Prostate gland (tissue), 2 donors: Measurements from ENCODE around the gene SMIM14. TPM values are rescaled to one million over a fixed set of nuclear protein-coding genes. Genes with fewer than 3 reads are reported as not detected.
"Not testable (repeated sequence)": the region's sequence is repeated elsewhere in the genome, so short reads cannot be mapped to it uniquely, and the experiment has no call there.

Source experiments
- DNase-seq: peaks from one replicate; pipeline ENCODE4 v3.0.0-alpha.2; 2019; ENCODE audit warnings: low spot score
- H3K27ac ChIP-seq, 2 donors: fragments of 200-600 bp; sonication (generic); 2 replicates each; pipeline ENCODE4 v1.5.1; 2017 to 2019
- H3K27me3 ChIP-seq: fragments of 200-600 bp; sonication (generic); replicated peaks from 2 replicates; pipeline ENCODE4 v1.5.1; 2019; ENCODE audit not compliant: insufficient read depth
- H3K36me3 ChIP-seq, 2 donors: fragments of 200-600 bp; sonication (generic); 1 replicate in 1 of 2; 2 replicates in 1 of 2; pipeline versions ENCODE4 v1.5.1 to v1.8.1; 2017 to 2019
- H3K4me1 ChIP-seq: fragments of 200-600 bp; sonication (generic); replicated peaks from 2 replicates; pipeline ENCODE4 v1.5.1; 2019
- H3K4me3 ChIP-seq, 2 donors: fragments of 200-600 bp; sonication (generic); 2 replicates each; pipeline ENCODE4 v1.5.1; 2017 to 2019
- H3K9me3 ChIP-seq: fragments of 200-600 bp; sonication (generic); 2 replicates; pipeline ENCODE4 v1.5.1; 2017
- CTCF ChIP-seq, 4 experiments: fragments of 200-600 bp in 2 of 4; fragments of 450-650 bp in 2 of 4; sonication (generic) in 2 of 4; IDR thresholded peaks; 1 replicate in 3 of 4; 2 replicates in 1 of 4; pipeline ENCODE4 v1.5.1; 2016 to 2019; ENCODE audit warnings: antibody characterized with exemption in 4 of 4, mild to moderate bottlenecking in 2 of 4, moderate library complexity in 2 of 4
- POLR2A ChIP-seq: fragments of 450-650 bp; IDR thresholded peaks from one replicate; pipeline ENCODE4 v1.6.1; 2016; ENCODE audit warnings: antibody characterized with exemption, mild to moderate bottlenecking
- POLR2AphosphoS5 ChIP-seq: sonication (generic); formaldehyde crosslinking; IDR thresholded peaks from one replicate; pipeline ENCODE4 v1.6.1; 2017; ENCODE audit warnings: antibody characterized with exemption
- WGBS: methylation state at CpG from one replicate; pipeline ENCODE4 v1.1.5; 2018; 5-methylcytosine and 5-hydroxymethylcytosine counted together
- intact Hi-C: fragments of 100-400 bp; cut with DNase I; formaldehyde crosslinking; loops from one replicate; pipeline ENCODE4 v1.14.2; 2022
- total RNA-seq, 2 donors: library from RNA; depleted of rRNA; stranded (reverse); fragments of >200 nt; gene quantifications; one replicate each; pipeline ENCODE4 v1.1.0, GENCODE V29; 2016

SMIM14 gene
- total RNA-seq, 2 donors from 2014 or later: 36.1 to 101 TPM

GRCh38 chr4:39544580-39545315 is 93.9 kb downstream of the SMIM14 start:
- no peak for TF ChIP-seq POLR2AphosphoS5
- TF ChIP-seq CTCF (IDR thresholded peaks at IDR 0.05): no peak
- TF ChIP-seq POLR2A: no peak
- H3K4me1 ChIP-seq: peaks cover 8% of the 10 kb centered on the region
- no peak overlapping the region for H3K4me3 ChIP-seq
- intact Hi-C loops: no loop called here
- no peak for DNase-seq
- H3K9me3 ChIP-seq: no peaks in the 10 kb centered on the region
- H3K27ac ChIP-seq: peak overlapping the region; percentile 57 to 69
- no peaks in the 10 kb centered on the region for H3K27me3 ChIP-seq
- H3K36me3 ChIP-seq: no peaks in the 10 kb centered on the region
- 11% methylated on average over 1 of the region's 1 CpG for WGBS

GRCh38 chr4:39544080-39544479 is 94.6 kb downstream of the SMIM14 start:
- H3K9me3 ChIP-seq, intact Hi-C loops, H3K4me3 ChIP-seq, H3K27me3 ChIP-seq, H3K4me1 ChIP-seq, H3K36me3 ChIP-seq: not testable (repeated sequence)
- peak overlapping the region; percentile 57 to 69 for H3K27ac ChIP-seq
- DNase-seq: peak; percentile 72
- 46% methylated on average over 4 of the region's 4 CpGs for WGBS
- TF ChIP-seq POLR2AphosphoS5: peak; percentile 72

GRCh38 chr4:39543034-39543433 is 95.6 kb downstream of the SMIM14 start:
- no peaks in the 10 kb centered on the region for H3K27me3 ChIP-seq
- 39% methylated on average over 5 of the region's 5 CpGs for WGBS
- DNase-seq: no peak
- no peak for TF ChIP-seq POLR2AphosphoS5
- TF ChIP-seq POLR2A: no peak
- TF ChIP-seq CTCF (IDR thresholded peaks at IDR 0.05): no peak
- intact Hi-C loops: no loop called here
- no peaks in the 10 kb centered on the region for H3K9me3 ChIP-seq
- H3K4me1 ChIP-seq: peaks cover 3% of the 10 kb centered on the region
- peak overlapping the region in 1 of 2 donors; percentile 2 for H3K4me3 ChIP-seq
- peak overlapping the region; percentile 57 to 69 for H3K27ac ChIP-seq
- no peaks in the 10 kb centered on the region for H3K36me3 ChIP-seq

- Histone ChIP-seq H3K4me3 (peak overlapping the region in 1 of 2 donors; percentile 2), H3K27ac (peak overlapping the region; percentile 57 to 69), H3K4me1 (peaks cover 3% of the 10 kb centered on the region), H3K27me3 (no peaks in the 10 kb centered on the region), H3K36me3 (no peaks in the 10 kb centered on the region), H3K9me3 (no peaks in the 10 kb centered on the region)
- no peak for DNase-seq
- WGBS: 29% methylated on average over 4 of the region's 4 CpGs
- TF ChIP-seq POLR2A (no peak), CTCF (IDR thresholded peaks at IDR 0.05) (no peak), POLR2AphosphoS5 (no peak)
- intact Hi-C loops: no loop called here
Measured at GRCh38 chr4:39542611-39543012, 96.1 kb downstream of the SMIM14 start.

- intact Hi-C loops: no loop called here
- Histone ChIP-seq H3K27me3 (no peaks in the 10 kb centered on the region), H3K36me3 (no peaks in the 10 kb centered on the region), H3K4me1 (peaks cover 3% of the 10 kb centered on the region), H3K27ac (peak overlapping the region; percentile 57 to 69), H3K9me3 (no peaks in the 10 kb centered on the region), H3K4me3 (peak overlapping the region in 1 of 2 donors; percentile 2)
- peak; percentile 57 for DNase-seq
- TF ChIP-seq POLR2AphosphoS5: peak; percentile 46
- TF ChIP-seq CTCF (IDR thresholded peaks at IDR 0.05): no peak
- no peak for TF ChIP-seq POLR2A
- 36% methylated on average over 7 of the region's 7 CpGs for WGBS
Measured at GRCh38 chr4:39541987-39542610, 96.6 kb downstream of the SMIM14 start.
